HepG2 (cell line): ENCODE data around the gene TTC39B. TPM values are rescaled to one million over a fixed set of nuclear protein-coding genes. Genes with fewer than 3 reads are reported as not detected.

ENCODE experiments used
- ATAC-seq: fragments of 200-7000 bp; cut with Tn5 transposase; 3 replicates; pipeline ENCODE4 v1.9.1; 2020; ENCODE audit warnings: mild to moderate bottlenecking, moderate library complexity
- BruUV-seq: library from RNA; stranded (reverse); fragments of 400-500 nt; replicated peaks from 2 replicates; lab custom pipeline; 2021; lab: Mats Ljungman, UMichigan
- CTCF ChIA-PET: fragments of 300-600 bp; formaldehyde crosslinking; extraction: SDS; loops from one replicate; lab custom pipeline; 2021; ENCODE audit warnings: low total read pairs, inconsistent platforms, low intra/inter-chr PET ratio; lab: Yijun Ruan, JAX
- POLR2A ChIA-PET: fragments of 350-600 bp; sonication (Branson Sonifier 250); formaldehyde crosslinking; loops from one replicate; lab custom pipeline; 2020; ENCODE audit warnings: antibody characterized with exemption, inconsistent platforms; lab: Yijun Ruan, JAX
- DNase-seq: peaks from one replicate; pipeline ENCODE4 v3.0.0-alpha.2; 2015; ENCODE audit warnings: low spot score
- FAIRE-seq: peaks from 3 replicates; lab custom pipeline; 2011; peaks lifted over from hg19 to GRCh38; lab: Jason Lieb, UNC
- H2AFZ ChIP-seq: one replicate; pipeline ENCODE4 v1.6.1; 2011; ENCODE audit warnings: low read length, inconsistent platforms
- H3K27ac ChIP-seq: fragments of 300-600 bp; 3 replicates; pipeline ENCODE4 v1.8.0; 2011; ENCODE audit warnings: mixed run types, mild to moderate bottlenecking, mixed read lengths, low read length, inconsistent platforms; ENCODE audit not compliant: insufficient read depth; ENCODE audit errors: extremely low read length
- H3K27me3 ChIP-seq, 2 experiments: fragments of 200-600 bp in 1 of 2; 2 replicates in 1 of 2; 3 replicates in 1 of 2; pipeline versions ENCODE4 v1.6.0 to v1.8.0; 2011; ENCODE audit warnings: low read length in 2 of 2, mild to moderate bottlenecking in 2 of 2, moderate library complexity in 2 of 2, inconsistent platforms in 1 of 2; ENCODE audit not compliant: insufficient read depth in 2 of 2, control insufficient read depth in 1 of 2
- H3K36me3 ChIP-seq, 2 experiments: fragments of 200-600 bp in 1 of 2; replicated peaks in 1 of 2; 2 replicates in 1 of 2; 3 replicates in 1 of 2; pipeline versions ENCODE4 v1.5.1 to v1.8.0; 2011; ENCODE audit warnings: low read length in 2 of 2, inconsistent platforms in 1 of 2; ENCODE audit not compliant: insufficient read depth in 2 of 2, control insufficient read depth in 1 of 2
- H3K4me1 ChIP-seq: 2 replicates; pipeline ENCODE4 v1.5.1; 2012; ENCODE audit warnings: low read length, inconsistent platforms; ENCODE audit not compliant: insufficient read depth
- H3K4me2 ChIP-seq: 2 replicates; pipeline ENCODE4 v1.6.0; 2011; ENCODE audit warnings: low read depth, low read length, inconsistent platforms
- H3K4me3 ChIP-seq, 3 experiments: fragments of 200-600 bp in 1 of 3; sonication (generic), shearing (Covaris generic) in 1 of 3; replicated peaks in 1 of 3; 2 replicates each; pipeline ENCODE4 v1.5.1; 2011 to 2016; ENCODE audit warnings: low read length in 3 of 3, inconsistent platforms in 2 of 3, low read depth in 2 of 3, mild to moderate bottlenecking in 2 of 3, control low read depth in 1 of 3, mixed read lengths in 1 of 3; ENCODE audit not compliant: insufficient read depth in 1 of 3
- H3K79me2 ChIP-seq: one replicate; pipeline ENCODE4 v1.6.1; 2011; ENCODE audit warnings: low read length, inconsistent platforms; ENCODE audit not compliant: insufficient read depth
- H3K9ac ChIP-seq: 2 replicates; pipeline ENCODE4 v1.6.0; 2011; ENCODE audit warnings: mild to moderate bottlenecking, low read depth, low read length, inconsistent platforms; ENCODE audit not compliant: insufficient read depth
- H3K9me3 ChIP-seq: 2 replicates; pipeline ENCODE4 v1.5.1; 2012; ENCODE audit warnings: mild to moderate bottlenecking, low read length
- H4K20me1 ChIP-seq: 2 replicates; pipeline ENCODE4 v1.6.0; 2011; ENCODE audit warnings: inconsistent platforms, mild to moderate bottlenecking, low read length, moderate library complexity; ENCODE audit not compliant: insufficient read depth
- BCL6 ChIP-seq: IDR thresholded peaks from 2 replicates; pipeline ENCODE4 v1.6.1; 2016; ENCODE audit warnings: missing genetic modification reagents, missing compliant biosample characterization
- CCAR2 ChIP-seq: fragments of 200-400 bp; formaldehyde crosslinking; optimal IDR thresholded peaks from 2 replicates; pipeline ENCODE3; 2018; ENCODE audit warnings: low read depth, mild to moderate bottlenecking, low read length, moderate library complexity
- DMTF1 ChIP-seq: sonication (generic); formaldehyde crosslinking; IDR thresholded peaks from 2 replicates; pipeline ENCODE4 v1.4.0; 2020; ENCODE audit warnings: mild to moderate bottlenecking, missing genetic modification reagents
- E2F5 ChIP-seq: sonication (generic); formaldehyde crosslinking; conservative IDR thresholded peaks from 2 replicates; pipeline ENCODE4 v1.4.0; 2020; ENCODE audit warnings: missing genetic modification reagents
- GPN1 ChIP-seq: sonication (generic); formaldehyde crosslinking; IDR thresholded peaks from 2 replicates; pipeline ENCODE4 v1.5.1; 2020; ENCODE audit warnings: missing genetic modification reagents, borderline replicate concordance
- HDAC6 ChIP-seq: fragments of 200-600 bp; sonication (generic); IDR thresholded peaks from 2 replicates; pipeline ENCODE4 v1.7.0; 2017; ENCODE audit warnings: mild to moderate bottlenecking, antibody characterized with exemption, low read length, low read depth
- JARID2 ChIP-seq: sonication (generic); formaldehyde crosslinking; IDR thresholded peaks from 2 replicates; pipeline ENCODE4 v1.8.1; 2023; ENCODE audit warnings: missing genetic modification reagents, inconsistent platforms; ENCODE audit not compliant: insufficient replicate concordance
- MATR3 ChIP-seq: sonication (generic); formaldehyde crosslinking; IDR thresholded peaks from 2 replicates; pipeline ENCODE4 v1.4.0; 2020; ENCODE audit warnings: missing genetic modification reagents
- MXI1 ChIP-seq: IDR thresholded peaks from 3 replicates; pipeline ENCODE4 v1.6.1; 2012; ENCODE audit warnings: low read depth, low read length, inconsistent platforms, borderline replicate concordance
- NCOA2 ChIP-seq: sonication (generic); formaldehyde crosslinking; IDR thresholded peaks from 2 replicates; pipeline ENCODE4 v1.8.0; 2022; ENCODE audit warnings: inconsistent platforms
- NONO ChIP-seq, 2 experiments: fragments of 450-650 bp in 1 of 2; sonication (generic) in 1 of 2; formaldehyde crosslinking in 1 of 2; IDR thresholded peaks in 1 of 2; conservative IDR thresholded peaks in 1 of 2; 2 replicates each; pipeline versions ENCODE4 v1.6.1 to v1.8.0; 2017 to 2022; ENCODE audit warnings: mild to moderate bottlenecking in 1 of 2, missing genetic modification reagents in 1 of 2, moderate library complexity in 1 of 2
- PHF5A ChIP-seq: IDR thresholded peaks from one replicate; pipeline ENCODE4 v1.6.1; 2018; ENCODE audit warnings: low read depth, missing genetic modification reagents; ENCODE audit not compliant: unreplicated experiment
- RCOR2 ChIP-seq: IDR thresholded peaks from 2 replicates; pipeline ENCODE4 v1.6.1; 2016; ENCODE audit warnings: missing biosample characterization, missing genetic modification reagents
- SOX6 ChIP-seq, 2 experiments: fragments of 450-650 bp in 1 of 2; sonication (generic) in 1 of 2; formaldehyde crosslinking in 1 of 2; IDR thresholded peaks; 2 replicates each; pipeline versions ENCODE4 v1.4.0 to v1.6.1; 2017 to 2020; ENCODE audit warnings: antibody characterized with exemption in 1 of 2, mild to moderate bottlenecking in 1 of 2, missing genetic modification reagents in 1 of 2
- TCF7L2 ChIP-seq: IDR thresholded peaks from 2 replicates; pipeline ENCODE4 v1.6.1; 2011; ENCODE audit warnings: mild to moderate bottlenecking, low read depth, low read length, moderate library complexity
- ZFP36L2 ChIP-seq: sonication (generic); formaldehyde crosslinking; IDR thresholded peaks from 2 replicates; pipeline ENCODE4 v1.4.0; 2020; ENCODE audit warnings: missing genetic modification reagents
- ZNF432 ChIP-seq: sonication (generic); formaldehyde crosslinking; IDR thresholded peaks from 2 replicates; pipeline ENCODE4 v1.5.0; 2020; ENCODE audit warnings: missing genetic modification reagents, mild to moderate bottlenecking, borderline replicate concordance
- ZNF766 ChIP-seq: sonication (generic); formaldehyde crosslinking; IDR thresholded peaks from 2 replicates; pipeline ENCODE4 v1.5.0; 2020; ENCODE audit warnings: missing genetic modification reagents, borderline replicate concordance
- ZNF770 ChIP-seq: sonication (generic); formaldehyde crosslinking; IDR thresholded peaks from 2 replicates; pipeline ENCODE4 v1.5.0; 2020; ENCODE audit warnings: mild to moderate bottlenecking, missing genetic modification reagents
- ZNF839 ChIP-seq: sonication (generic); formaldehyde crosslinking; IDR thresholded peaks from 2 replicates; pipeline ENCODE4 v1.4.0; 2020; ENCODE audit warnings: missing genetic modification reagents, mild to moderate bottlenecking, borderline replicate concordance
- ZNF841 ChIP-seq: sonication (generic); formaldehyde crosslinking; IDR thresholded peaks from 2 replicates; pipeline ENCODE4 v1.8.1; 2023; ENCODE audit warnings: missing genetic modification reagents, borderline replicate concordance
- WGBS: methylation state at CpG from one replicate; pipeline ENCODE4 v1.1.6; 2017; ENCODE audit warnings: low lambda C conversion rate; 5-methylcytosine and 5-hydroxymethylcytosine counted together
- in situ Hi-C: cut with HindIII; loops from 2 replicates; pipeline ENCODE4 v1.10.0; 2017; ENCODE audit warnings: low pct_unique_long_range_greater_than_20kb; ENCODE audit not compliant: extremely low pct_ligation_motif_present
- intact Hi-C: fragments of 100-400 bp; cut with micrococcal nuclease; formaldehyde crosslinking; loops from one replicate; pipeline ENCODE4 v1.10.0; 2022; ENCODE audit not compliant: unreplicated experiment
- polyA plus RNA-seq, 8 experiments: library from polyadenylated mRNA; depleted of rRNA in 3 of 8; stranded (reverse) in 7 of 8; unstranded in 1 of 8; fragments of >200 nt; fragmentation: Illumina TruSeq in 4 of 8; extraction: Trizol in 4 of 8; gene quantifications; 2 replicates each; pipeline versions ENCODE4 v1.2.1 to v1.2.3, GENCODE V29; 2011 to 2016; ENCODE audit warnings: low read depth in 4 of 8, missing spikeins in 1 of 8, mixed read lengths in 1 of 8; ENCODE audit not compliant: insufficient read depth in 1 of 8
- total RNA-seq, 5 experiments: library from RNA; depleted of rRNA; stranded (reverse); fragments of >200 nt; fragmentation: Illumina TruSeq; extraction: Trizol; gene quantifications; 2 replicates each; pipeline ENCODE4 v1.2.3, GENCODE V29; 2016; ENCODE audit warnings: low read depth in 1 of 5

Gene TTC39B
- total and polyA plus RNA-seq, 2 of the 13 experiments (the other 11 are each of a cell fraction or from before 2014, with no cell fraction given), result 14.3 to 19.4 TPM

GRCh38 chr9:15253786-15254185 lies 53.2 kb downstream of the TTC39B start:
- POLR2A ChIA-PET, result no interaction called here
- 22% methylated on average over 1 of the region's 1 CpG for WGBS
- no peak overlapping the region for H2AFZ ChIP-seq
- H3K4me1 ChIP-seq, result peaks cover 40% of the 10 kb centered on the region
- DNase-seq (peak; percentile 63), ATAC-seq (peak; percentile 87), FAIRE-seq (peak; percentile 77)
- H4K20me1 ChIP-seq, result no peaks in the 10 kb centered on the region
- peaks cover 3% of the 10 kb centered on the region for H3K79me2 ChIP-seq
- intact Hi-C loops (no loop called here), in situ Hi-C loops (no loop called here)
- BruUV-seq, result no TSS peak
- CTCF ChIA-PET, result no interaction called here
- H3K4me2 ChIP-seq, result peak overlapping the region; percentile 18; the same call in 1 of the 2 replicates
- H3K4me3 ChIP-seq, result no peak overlapping the region
- no peaks in the 10 kb centered on the region; a peak in 1 of 5 replicates for H3K36me3 ChIP-seq
- H3K27ac ChIP-seq, result peak overlapping the region; percentile 33
- H3K9me3 ChIP-seq, result no peaks in the 10 kb centered on the region
- no peak overlapping the region for H3K9ac ChIP-seq
- H3K27me3 ChIP-seq, result no peaks in the 10 kb centered on the region
- no peak for TF ChIP-seq PHF5A (CRISPR knock-in tag)
- TF ChIP-seq ZNF432, result no peak
- TF ChIP-seq GPN1 (CRISPR knock-in tag), result no peak
- no peak for TF ChIP-seq CCAR2
- TF ChIP-seq RCOR2 (CRISPR knock-in tag), result peak; percentile 37; the same call in 1 of the 2 replicates
- no peak for TF ChIP-seq NONO (IDR thresholded peaks at IDR 0.05)
- no peak for TF ChIP-seq NONO (CRISPR knock-in tag; conservative IDR thresholded peaks at IDR 0.05)
- TF ChIP-seq MXI1, result peak; percentile 25; the same call in 1 of the 3 replicates
- no peak for TF ChIP-seq ZNF839 (CRISPR knock-in tag)
- TF ChIP-seq ZNF770, result no peak
- no peak for TF ChIP-seq JARID2 (CRISPR knock-in tag)
- no peak for TF ChIP-seq MATR3 (CRISPR knock-in tag)
- TF ChIP-seq ZNF766 (CRISPR knock-in tag), result no peak
- no peak for TF ChIP-seq DMTF1
- TF ChIP-seq ZNF841, result no peak
- no peak for TF ChIP-seq SOX6 (IDR thresholded peaks at IDR 0.05)
- TF ChIP-seq SOX6 (CRISPR knock-in tag; IDR thresholded peaks at IDR 0.05), result peak; percentile 74
- TF ChIP-seq TCF7L2, result no peak
- no peak for TF ChIP-seq NCOA2 (CRISPR knock-in tag)
- TF ChIP-seq BCL6, result no peak
- TF ChIP-seq E2F5 (CRISPR knock-in tag), result no peak
- TF ChIP-seq HDAC6, result no peak
- TF ChIP-seq ZFP36L2 (CRISPR knock-in tag), result no peak
